Neural cell (in vitro differentiated cells): ENCODE results near the gene CACUL1.
"Not testable (repeated sequence)": the region's sequence is repeated elsewhere in the genome, so short reads cannot be mapped to it uniquely, and the experiment has no call there.

Experiments
- EP300 ChIP-seq: fragments of 450-650 bp; conservative IDR thresholded peaks from 2 replicates; pipeline ENCODE4 v1.6.1; 2014; ENCODE audit warnings: antibody characterized with exemption, mild to moderate bottlenecking, moderate library complexity; ENCODE audit not compliant: poor library complexity, severe bottlenecking
- TAF1 ChIP-seq: IDR thresholded peaks from 2 replicates; pipeline ENCODE4 v1.6.1; 2012; ENCODE audit warnings: low read depth

- TF ChIP-seq EP300, TAF1: not testable (repeated sequence)
Measured at GRCh38 chr10:118794971-118795370, 40.2 kb upstream of the CACUL1 start.
